Lower lobe of right lung (tissue), 2 donors: Measurements from ENCODE around the gene FETUB. TPM values are rescaled to one million over a fixed set of nuclear protein-coding genes. Genes with fewer than 3 reads are reported as not detected.

Source experiments
- ATAC-seq, 2 donors: fragments of 200-7000 bp; cut with Tn5 transposase; one replicate each; pipeline ENCODE4 v1.9.1; 2020 to 2022; ENCODE audit warnings: mild to moderate bottlenecking in 2 of 2, moderate library complexity in 2 of 2
- DNase-seq: peaks from one replicate; pipeline ENCODE4 v3.0.0-alpha.2; 2020
- H3K27ac ChIP-seq: fragments of 200-600 bp; one replicate; pipeline ENCODE4 v1.8.0; 2022
- H3K27me3 ChIP-seq: fragments of 200-600 bp; one replicate; pipeline ENCODE4 v1.8.0; 2022; ENCODE audit warnings: low read depth
- H3K36me3 ChIP-seq: fragments of 200-600 bp; one replicate; pipeline ENCODE4 v1.8.0; 2022; ENCODE audit warnings: mild to moderate bottlenecking
- H3K4me1 ChIP-seq: fragments of 200-600 bp; one replicate; pipeline ENCODE4 v1.8.0; 2022
- H3K4me3 ChIP-seq: fragments of 200-600 bp; one replicate; pipeline ENCODE4 v1.8.0; 2022; ENCODE audit warnings: mild to moderate bottlenecking
- H3K9me3 ChIP-seq: fragments of 200-600 bp; one replicate; pipeline ENCODE4 v1.8.0; 2022
- intact Hi-C: fragments of 100-400 bp; cut with DNase I; formaldehyde crosslinking; loops from one replicate; pipeline ENCODE4 v1.11.0; 2022
- total RNA-seq: library from RNA; stranded (reverse); fragmentation: NEBNext Ultra II Directional; extraction: Animal tissue kit (Norgen Biotek cat#: 25700); gene quantifications from one replicate; pipeline ENCODE4 v1.2.1, GENCODE V29; 2021
- TF ChIP-seq, protein P1 (sequence below): fragments of 200-600 bp; IDR thresholded peaks from one replicate; pipeline ENCODE4 v1.8.0; 2022; ENCODE audit warnings: antibody characterized with exemption, mild to moderate bottlenecking
- donor health status: DM: no; HTN: yes; CAD: no; lungs with severe emphysema.

FETUB gene
- total RNA-seq, 1 donor from 2014 or later, result not detected

DNA sequence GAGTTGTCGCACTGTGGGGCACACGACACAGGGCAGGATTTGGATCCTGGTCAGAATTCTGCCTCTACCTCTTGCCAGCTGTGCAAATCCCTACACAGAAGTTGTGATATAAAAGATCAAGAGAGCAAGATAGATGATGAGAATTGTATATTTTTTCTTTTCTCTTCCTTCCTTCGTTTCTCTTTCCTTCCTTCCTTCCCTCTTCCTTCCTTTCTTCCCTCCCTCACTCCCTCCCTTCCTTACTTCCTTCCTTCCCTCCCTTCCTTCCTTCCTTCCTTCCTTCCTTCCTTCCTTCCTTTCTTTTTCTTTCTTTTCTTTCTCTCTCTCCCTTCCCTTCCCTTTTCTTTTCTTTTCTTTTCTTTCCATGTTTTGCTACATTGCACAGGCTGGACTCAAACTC, 39.3 kb upstream of the FETUB start:
- ATAC-seq (no peak), DNase-seq (no peak)
- intact Hi-C loops, result no loop called here
- Histone ChIP-seq H3K9me3 (no peaks in the 10 kb centered on the region), H3K36me3 (no peaks in the 10 kb centered on the region), H3K4me1 (no peaks in the 10 kb centered on the region), H3K27ac (no peak overlapping the region), H3K4me3 (no peak overlapping the region), H3K27me3 (no peaks in the 10 kb centered on the region)
- TF ChIP-seq, protein P1, sequence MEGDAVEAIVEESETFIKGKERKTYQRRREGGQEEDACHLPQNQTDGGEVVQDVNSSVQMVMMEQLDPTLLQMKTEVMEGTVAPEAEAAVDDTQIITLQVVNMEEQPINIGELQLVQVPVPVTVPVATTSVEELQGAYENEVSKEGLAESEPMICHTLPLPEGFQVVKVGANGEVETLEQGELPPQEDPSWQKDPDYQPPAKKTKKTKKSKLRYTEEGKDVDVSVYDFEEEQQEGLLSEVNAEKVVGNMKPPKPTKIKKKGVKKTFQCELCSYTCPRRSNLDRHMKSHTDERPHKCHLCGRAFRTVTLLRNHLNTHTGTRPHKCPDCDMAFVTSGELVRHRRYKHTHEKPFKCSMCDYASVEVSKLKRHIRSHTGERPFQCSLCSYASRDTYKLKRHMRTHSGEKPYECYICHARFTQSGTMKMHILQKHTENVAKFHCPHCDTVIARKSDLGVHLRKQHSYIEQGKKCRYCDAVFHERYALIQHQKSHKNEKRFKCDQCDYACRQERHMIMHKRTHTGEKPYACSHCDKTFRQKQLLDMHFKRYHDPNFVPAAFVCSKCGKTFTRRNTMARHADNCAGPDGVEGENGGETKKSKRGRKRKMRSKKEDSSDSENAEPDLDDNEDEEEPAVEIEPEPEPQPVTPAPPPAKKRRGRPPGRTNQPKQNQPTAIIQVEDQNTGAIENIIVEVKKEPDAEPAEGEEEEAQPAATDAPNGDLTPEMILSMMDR, result no peak

DNA sequence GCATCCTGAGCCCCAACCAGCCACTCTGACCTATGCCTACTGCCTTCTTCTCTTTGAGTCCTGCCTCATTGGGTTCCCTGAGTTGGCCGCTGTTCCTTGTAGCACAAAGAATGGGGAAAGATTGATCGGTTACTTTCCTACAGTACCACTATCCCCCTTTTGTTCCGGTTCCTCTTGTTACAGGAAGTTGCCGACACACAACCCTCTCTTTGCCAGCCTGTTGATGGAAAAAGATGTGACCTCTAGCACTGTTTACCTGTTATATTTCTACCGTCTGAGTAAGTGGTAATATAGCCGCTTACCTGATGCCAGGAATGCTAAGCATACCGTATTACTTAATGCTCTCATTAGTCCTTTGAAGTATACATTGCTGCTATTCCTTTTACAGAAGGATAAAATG, 37.0 kb upstream of the FETUB start:
- H3K27ac ChIP-seq, result no peak overlapping the region
- intact Hi-C loops, result no loop called here
- H3K9me3 ChIP-seq, result no peaks in the 10 kb centered on the region
- ATAC-seq, result no peak
- no peak overlapping the region for H3K4me3 ChIP-seq
- no peak for DNase-seq
- no peaks in the 10 kb centered on the region for H3K4me1 ChIP-seq
- no peaks in the 10 kb centered on the region for H3K36me3 ChIP-seq
- TF ChIP-seq, protein P1, result no peak
- no peaks in the 10 kb centered on the region for H3K27me3 ChIP-seq

DNA sequence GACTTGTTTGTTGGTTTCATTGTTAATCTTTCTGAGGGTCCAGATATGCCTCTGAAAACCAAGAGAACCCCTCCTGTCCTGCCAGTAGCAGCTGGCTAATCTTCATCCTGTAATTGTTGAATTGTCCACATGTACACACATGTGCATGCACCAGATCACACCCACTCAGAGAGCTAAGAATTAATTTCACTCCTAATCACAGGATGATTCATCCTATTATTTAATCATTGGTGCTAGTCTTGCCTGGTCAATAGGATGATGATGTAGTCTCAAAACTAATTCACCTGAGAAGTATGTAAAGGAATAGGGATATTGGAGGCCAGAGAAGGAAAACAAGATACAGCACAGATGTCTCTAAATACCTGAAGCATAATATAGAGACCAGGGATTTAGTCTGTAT, 35.1 kb upstream of the FETUB start:
- TF ChIP-seq, protein P1, result no peak
- Histone ChIP-seq H3K4me3 (no peak overlapping the region), H3K4me1 (no peaks in the 10 kb centered on the region), H3K27me3 (no peaks in the 10 kb centered on the region), H3K9me3 (no peaks in the 10 kb centered on the region), H3K36me3 (no peaks in the 10 kb centered on the region), H3K27ac (no peak overlapping the region)
- no peak for DNase-seq
- ATAC-seq, result no peak
- intact Hi-C loops, result no loop called here

DNA sequence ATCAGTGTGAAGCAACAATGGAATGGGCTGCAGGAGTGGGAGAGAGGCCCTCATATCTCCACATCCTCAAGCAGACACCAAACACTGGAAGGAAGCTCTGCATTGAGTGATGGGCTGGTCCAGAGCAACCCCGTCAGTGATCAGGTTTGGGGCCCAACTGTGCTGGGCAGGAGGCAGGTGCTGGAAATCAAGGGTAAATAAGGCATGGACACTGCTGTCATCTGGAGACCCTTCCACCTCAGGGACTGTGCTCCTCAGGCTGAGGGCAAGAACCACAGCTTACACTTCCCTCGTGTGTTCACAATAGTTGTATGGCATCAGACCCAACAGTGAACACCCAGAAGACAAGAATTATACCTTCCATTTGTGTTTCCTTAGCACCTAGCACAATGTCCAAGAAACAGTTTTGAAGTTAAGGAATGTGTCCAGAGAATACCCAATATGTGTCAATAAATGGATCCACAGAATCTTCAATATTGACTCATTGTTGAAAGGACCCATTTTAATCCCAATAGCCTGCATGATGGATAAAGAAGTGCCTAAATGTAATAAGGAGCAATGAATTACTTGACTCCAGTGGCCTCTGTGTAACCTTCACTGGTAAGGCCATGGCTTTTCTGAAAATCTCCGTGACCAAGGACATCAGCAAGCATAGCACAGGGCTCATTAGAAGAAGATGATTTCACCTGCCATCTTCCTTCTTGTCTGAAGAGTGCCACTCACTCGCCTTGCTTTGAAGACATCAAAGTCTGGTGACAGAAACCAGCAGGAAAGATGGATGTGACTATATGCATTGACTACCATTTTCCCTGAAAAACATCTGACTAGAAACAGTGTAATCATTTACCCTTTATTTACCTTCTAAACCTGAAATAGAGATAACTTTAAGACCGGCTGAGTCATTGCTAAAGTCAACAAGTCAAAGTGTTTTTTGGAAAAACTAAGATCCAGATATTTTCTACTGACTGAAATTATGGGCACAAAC, 34.3 kb upstream of the FETUB start:
- no peaks in the 10 kb centered on the region for H3K36me3 ChIP-seq
- TF ChIP-seq, protein P1, result no peak
- no peak overlapping the region for H3K27ac ChIP-seq
- no peak overlapping the region for H3K4me3 ChIP-seq
- DNase-seq (no peak), ATAC-seq (no peak)
- no peaks in the 10 kb centered on the region for H3K9me3 ChIP-seq
- H3K4me1 ChIP-seq, result no peaks in the 10 kb centered on the region
- intact Hi-C loops, result no loop called here
- H3K27me3 ChIP-seq, result no peaks in the 10 kb centered on the region

DNA sequence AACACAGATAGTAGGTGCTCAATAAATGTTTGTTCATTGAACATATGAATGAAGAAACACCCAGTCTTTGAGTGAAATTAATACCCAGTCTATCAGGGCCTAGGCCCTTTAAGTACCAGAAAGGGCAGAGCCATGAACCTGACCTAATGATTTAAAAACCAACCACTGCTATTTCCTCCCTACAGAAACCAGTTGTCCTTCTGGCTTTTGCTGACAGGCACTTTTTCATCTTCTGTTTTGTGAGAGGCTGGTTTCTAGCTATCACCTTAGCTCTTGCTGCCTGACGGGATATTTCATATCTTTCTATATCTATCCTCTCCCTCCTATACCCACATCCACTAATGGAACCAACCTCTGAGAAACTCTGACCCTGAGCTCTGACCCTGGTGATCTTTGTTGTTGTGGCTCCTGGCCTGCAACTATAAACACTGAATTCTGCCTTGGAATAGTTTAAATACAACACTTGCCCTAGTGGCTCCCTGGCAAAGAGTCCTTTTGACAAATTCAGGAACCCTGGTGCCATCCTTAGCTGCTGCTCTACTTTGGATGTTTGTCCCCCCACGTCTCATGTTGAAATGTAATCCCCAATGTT, 31.5 kb upstream of the FETUB start:
- H3K27me3 ChIP-seq, result no peaks in the 10 kb centered on the region
- TF ChIP-seq, protein P1, result no peak
- no peak for ATAC-seq
- H3K36me3 ChIP-seq, result no peaks in the 10 kb centered on the region
- H3K9me3 ChIP-seq, result no peaks in the 10 kb centered on the region
- no peak overlapping the region for H3K27ac ChIP-seq
- DNase-seq, result no peak
- no peak overlapping the region for H3K4me3 ChIP-seq
- intact Hi-C loops, result no loop called here
- H3K4me1 ChIP-seq, result no peaks in the 10 kb centered on the region
